K562 (cell line): ENCODE measurements around the gene IL34. TPM values are rescaled to one million over a fixed set of nuclear protein-coding genes. Genes with fewer than 3 reads are reported as not detected.
A peak's percentile ranks its signal among the peaks of the same experiment; 100 is the strongest.

Experiments
- CREM ChIP-seq: IDR thresholded peaks from 2 replicates; pipeline ENCODE4 v1.6.1; 2014; ENCODE audit warnings: antibody characterized with exemption, low read depth
- FIP1L1 ChIP-seq: fragments of 200-400 bp; formaldehyde crosslinking; IDR thresholded peaks from 2 replicates; pipeline ENCODE4 v1.6.1; 2018; ENCODE audit warnings: mild to moderate bottlenecking, low read depth, low read length; ENCODE audit not compliant: poor library complexity, severe bottlenecking
- IFI16 ChIP-seq: fragments of 250-450 bp; sonication (Bioruptor Pico); IDR thresholded peaks from 2 replicates; pipeline ENCODE4 v2.1.2; 2022; ENCODE audit warnings: mild to moderate bottlenecking, inconsistent platforms
- PTTG1 ChIP-seq: fragments of 450-650 bp; IDR thresholded peaks from 2 replicates; pipeline ENCODE4 v1.6.1; 2016; ENCODE audit warnings: low read depth, mild to moderate bottlenecking, missing genetic modification characterization, missing compliant biosample characterization
- RAD21 ChIP-seq, 2 experiments: fragments of 250-450 bp in 1 of 2; fragments of 450-650 bp in 1 of 2; sonication (Bioruptor Pico) in 1 of 2; formaldehyde crosslinking in 1 of 2; IDR thresholded peaks in 1 of 2; conservative IDR thresholded peaks in 1 of 2; 2 replicates each; pipeline versions ENCODE4 v1.4.0 to v1.8.0; 2020 to 2022; ENCODE audit warnings: mild to moderate bottlenecking in 2 of 2, moderate library complexity in 1 of 2
- RB1 ChIP-seq: fragments of 450-650 bp; IDR thresholded peaks from 2 replicates; pipeline ENCODE4 v1.6.1; 2017; ENCODE audit warnings: low read depth, mild to moderate bottlenecking
- SMC3 ChIP-seq: conservative IDR thresholded peaks from 2 replicates; pipeline ENCODE4 v1.6.1; 2011; ENCODE audit warnings: low read depth, low read length, improper control_type of control experiment; ENCODE audit not compliant: insufficient read depth
- ZNF146 ChIP-seq: IDR thresholded peaks from one replicate; pipeline ENCODE4 v1.6.1; 2018; ENCODE audit warnings: missing compliant biosample characterization; ENCODE audit not compliant: unreplicated experiment
- polyA plus RNA-seq, 8 experiments: library from polyadenylated mRNA; depleted of rRNA in 4 of 8; stranded (reverse) in 5 of 8; unstranded in 3 of 8; fragments of >200 nt; fragmentation: Nextera tagmentation in 2 of 8; fragmentation: Illumina TruSeq in 1 of 8; extraction: Ambion mirVana in 2 of 8; extraction: Trizol in 1 of 8; gene quantifications; 2 replicates each; pipeline versions ENCODE4 v1.2.1 to v1.2.3, GENCODE V29; 2011 to 2014; ENCODE audit warnings: inconsistent platforms in 1 of 8, missing spikeins in 1 of 8
- total RNA-seq, 7 experiments: library from RNA; depleted of rRNA in 6 of 7; stranded (reverse); fragments of >200 nt in 6 of 7; fragmentation: Illumina TruSeq in 2 of 7; extraction: Trizol in 2 of 7; gene quantifications; 2 replicates each; pipeline versions ENCODE4 v1.2.1 to v1.2.3, GENCODE V29; 2011 to 2021; ENCODE audit warnings: low replicate concordance in 1 of 7
- TF ChIP-seq, protein P1 (sequence below): IDR thresholded peaks from 2 replicates; pipeline ENCODE4 v1.6.1; 2011; ENCODE audit warnings: borderline replicate concordance, low read depth, mild to moderate bottlenecking, moderate library complexity, low read length; ENCODE audit not compliant: insufficient read depth, poor library complexity, severe bottlenecking
- TF ChIP-seq, protein P2 (sequence below), 2 experiments: fragments of 450-650 bp; formaldehyde crosslinking in 1 of 2; IDR thresholded peaks; 2 replicates each; pipeline versions ENCODE4 v1.4.0 to v1.6.1; 2014 to 2020; ENCODE audit warnings: mild to moderate bottlenecking in 2 of 2, borderline replicate concordance in 1 of 2, low read depth in 1 of 2
- TF ChIP-seq, protein P3 (sequence below), 3 experiments: IDR thresholded peaks in 2 of 3; conservative IDR thresholded peaks in 1 of 3; 2 replicates each; pipeline ENCODE4 v1.5.1; 2011 to 2012; ENCODE audit warnings: low read length in 3 of 3, mild to moderate bottlenecking in 3 of 3, control low read depth in 2 of 3, improper control_type of control experiment in 1 of 3, inconsistent platforms in 1 of 3, low read depth in 1 of 3, mixed read lengths in 1 of 3, moderate library complexity in 1 of 3; ENCODE audit not compliant: insufficient read depth in 2 of 3

IL34 gene
- total and polyA plus RNA-seq, 9 of the 15 experiments (the other 6 are each of a cell fraction or from before 2014, with no cell fraction given) = 0.07 to 0.18 (median 0.10) TPM; not detected in 6

DNA sequence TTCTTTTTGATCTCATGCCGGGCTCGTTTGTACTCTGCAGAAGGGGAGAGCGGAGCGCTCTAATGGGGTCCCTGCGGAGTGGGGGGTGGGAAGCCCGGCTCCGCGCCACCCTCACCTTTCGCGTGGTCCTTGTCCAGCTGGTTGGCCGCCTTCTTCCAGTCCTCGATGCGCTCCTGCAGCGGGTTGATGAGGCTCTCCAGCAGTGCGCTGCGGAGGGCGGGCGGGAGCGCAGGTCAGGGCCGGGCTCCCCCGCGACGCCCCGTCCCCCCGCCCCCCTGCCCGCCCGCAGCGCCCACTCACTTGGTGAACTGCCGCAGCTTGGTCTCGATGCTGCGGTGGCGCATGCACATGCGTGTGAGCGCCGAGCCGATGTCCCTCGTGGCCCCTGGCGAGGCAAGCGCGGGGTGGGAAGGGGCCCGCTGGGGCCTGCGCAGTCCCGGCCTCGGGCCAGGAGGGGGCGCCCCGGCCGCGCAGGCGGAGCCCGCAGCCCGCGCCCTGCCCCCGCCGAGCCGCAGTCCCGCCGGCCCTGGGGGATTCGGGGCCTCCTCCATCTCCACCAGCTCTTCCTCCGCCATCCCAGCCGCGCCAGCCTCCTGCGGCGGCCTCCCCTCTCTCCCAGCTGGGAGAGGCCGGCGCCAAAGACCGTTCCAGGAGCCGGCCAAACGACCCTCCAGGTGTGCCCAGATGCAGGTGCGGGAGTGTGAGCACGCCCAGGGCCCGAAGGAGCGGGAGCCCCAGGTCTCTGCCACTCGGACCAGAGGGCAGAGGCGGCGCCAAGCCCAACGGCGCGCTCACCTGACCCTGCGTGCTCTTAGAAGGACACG is 33.5 kb downstream of the IL34 start (continued):
- TF ChIP-seq PTTG1 (tag) (no peak), IFI16 (CRISPR knock-in tag) (no peak), FIP1L1 (peak; percentile 20), RB1 (peak; percentile 49; the same call in 1 of the 2 replicates), SMC3 (peak; percentile 42; the same call in 1 of the 2 replicates), ZNF146 (no peak), CREM (no peak), RAD21 (CRISPR knock-in tag; conservative IDR thresholded peaks at IDR 0.05 in 1 of 2, IDR thresholded peaks at IDR 0.05 in 1 of 2) (peak in 1 of 2 experiments; percentile 59; a peak in 2 of 4 replicates)
- TF ChIP-seq, protein P1, sequence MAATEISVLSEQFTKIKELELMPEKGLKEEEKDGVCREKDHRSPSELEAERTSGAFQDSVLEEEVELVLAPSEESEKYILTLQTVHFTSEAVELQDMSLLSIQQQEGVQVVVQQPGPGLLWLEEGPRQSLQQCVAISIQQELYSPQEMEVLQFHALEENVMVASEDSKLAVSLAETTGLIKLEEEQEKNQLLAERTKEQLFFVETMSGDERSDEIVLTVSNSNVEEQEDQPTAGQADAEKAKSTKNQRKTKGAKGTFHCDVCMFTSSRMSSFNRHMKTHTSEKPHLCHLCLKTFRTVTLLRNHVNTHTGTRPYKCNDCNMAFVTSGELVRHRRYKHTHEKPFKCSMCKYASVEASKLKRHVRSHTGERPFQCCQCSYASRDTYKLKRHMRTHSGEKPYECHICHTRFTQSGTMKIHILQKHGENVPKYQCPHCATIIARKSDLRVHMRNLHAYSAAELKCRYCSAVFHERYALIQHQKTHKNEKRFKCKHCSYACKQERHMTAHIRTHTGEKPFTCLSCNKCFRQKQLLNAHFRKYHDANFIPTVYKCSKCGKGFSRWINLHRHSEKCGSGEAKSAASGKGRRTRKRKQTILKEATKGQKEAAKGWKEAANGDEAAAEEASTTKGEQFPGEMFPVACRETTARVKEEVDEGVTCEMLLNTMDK = peak; percentile 47
- TF ChIP-seq, protein P2, sequence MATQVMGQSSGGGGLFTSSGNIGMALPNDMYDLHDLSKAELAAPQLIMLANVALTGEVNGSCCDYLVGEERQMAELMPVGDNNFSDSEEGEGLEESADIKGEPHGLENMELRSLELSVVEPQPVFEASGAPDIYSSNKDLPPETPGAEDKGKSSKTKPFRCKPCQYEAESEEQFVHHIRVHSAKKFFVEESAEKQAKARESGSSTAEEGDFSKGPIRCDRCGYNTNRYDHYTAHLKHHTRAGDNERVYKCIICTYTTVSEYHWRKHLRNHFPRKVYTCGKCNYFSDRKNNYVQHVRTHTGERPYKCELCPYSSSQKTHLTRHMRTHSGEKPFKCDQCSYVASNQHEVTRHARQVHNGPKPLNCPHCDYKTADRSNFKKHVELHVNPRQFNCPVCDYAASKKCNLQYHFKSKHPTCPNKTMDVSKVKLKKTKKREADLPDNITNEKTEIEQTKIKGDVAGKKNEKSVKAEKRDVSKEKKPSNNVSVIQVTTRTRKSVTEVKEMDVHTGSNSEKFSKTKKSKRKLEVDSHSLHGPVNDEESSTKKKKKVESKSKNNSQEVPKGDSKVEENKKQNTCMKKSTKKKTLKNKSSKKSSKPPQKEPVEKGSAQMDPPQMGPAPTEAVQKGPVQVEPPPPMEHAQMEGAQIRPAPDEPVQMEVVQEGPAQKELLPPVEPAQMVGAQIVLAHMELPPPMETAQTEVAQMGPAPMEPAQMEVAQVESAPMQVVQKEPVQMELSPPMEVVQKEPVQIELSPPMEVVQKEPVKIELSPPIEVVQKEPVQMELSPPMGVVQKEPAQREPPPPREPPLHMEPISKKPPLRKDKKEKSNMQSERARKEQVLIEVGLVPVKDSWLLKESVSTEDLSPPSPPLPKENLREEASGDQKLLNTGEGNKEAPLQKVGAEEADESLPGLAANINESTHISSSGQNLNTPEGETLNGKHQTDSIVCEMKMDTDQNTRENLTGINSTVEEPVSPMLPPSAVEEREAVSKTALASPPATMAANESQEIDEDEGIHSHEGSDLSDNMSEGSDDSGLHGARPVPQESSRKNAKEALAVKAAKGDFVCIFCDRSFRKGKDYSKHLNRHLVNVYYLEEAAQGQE (IDR thresholded peaks at IDR 0.05; ENCODE audit: borderline replicate concordance) = peak; percentile 14; the same call in 1 of the 2 replicates
- TF ChIP-seq, protein P2 (CRISPR knock-in tag; IDR thresholded peaks at IDR 0.05; ENCODE audit: low read depth) = no peak
- TF ChIP-seq, protein P3, sequence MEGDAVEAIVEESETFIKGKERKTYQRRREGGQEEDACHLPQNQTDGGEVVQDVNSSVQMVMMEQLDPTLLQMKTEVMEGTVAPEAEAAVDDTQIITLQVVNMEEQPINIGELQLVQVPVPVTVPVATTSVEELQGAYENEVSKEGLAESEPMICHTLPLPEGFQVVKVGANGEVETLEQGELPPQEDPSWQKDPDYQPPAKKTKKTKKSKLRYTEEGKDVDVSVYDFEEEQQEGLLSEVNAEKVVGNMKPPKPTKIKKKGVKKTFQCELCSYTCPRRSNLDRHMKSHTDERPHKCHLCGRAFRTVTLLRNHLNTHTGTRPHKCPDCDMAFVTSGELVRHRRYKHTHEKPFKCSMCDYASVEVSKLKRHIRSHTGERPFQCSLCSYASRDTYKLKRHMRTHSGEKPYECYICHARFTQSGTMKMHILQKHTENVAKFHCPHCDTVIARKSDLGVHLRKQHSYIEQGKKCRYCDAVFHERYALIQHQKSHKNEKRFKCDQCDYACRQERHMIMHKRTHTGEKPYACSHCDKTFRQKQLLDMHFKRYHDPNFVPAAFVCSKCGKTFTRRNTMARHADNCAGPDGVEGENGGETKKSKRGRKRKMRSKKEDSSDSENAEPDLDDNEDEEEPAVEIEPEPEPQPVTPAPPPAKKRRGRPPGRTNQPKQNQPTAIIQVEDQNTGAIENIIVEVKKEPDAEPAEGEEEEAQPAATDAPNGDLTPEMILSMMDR (IDR thresholded peaks at IDR 0.05 in 2 of 3, conservative IDR thresholded peaks at IDR 0.05 in 1 of 3; ENCODE audit: insufficient read depth in 2 of 3, low read depth in 1 of 3, low read length in 3 of 3) = peak; percentile 16 to 57 (median 35); a peak in 2 of 6 replicates
